Raji (cell line): ENCODE results near the gene ADSS1.

ENCODE experiments used
- POLR2A ChIP-seq: IDR thresholded peaks from 2 replicates; pipeline ENCODE4 v1.6.1; 2011; ENCODE audit warnings: low read depth, low read length, control low read depth; ENCODE audit not compliant: insufficient read depth

ADSS1 gene

DNA sequence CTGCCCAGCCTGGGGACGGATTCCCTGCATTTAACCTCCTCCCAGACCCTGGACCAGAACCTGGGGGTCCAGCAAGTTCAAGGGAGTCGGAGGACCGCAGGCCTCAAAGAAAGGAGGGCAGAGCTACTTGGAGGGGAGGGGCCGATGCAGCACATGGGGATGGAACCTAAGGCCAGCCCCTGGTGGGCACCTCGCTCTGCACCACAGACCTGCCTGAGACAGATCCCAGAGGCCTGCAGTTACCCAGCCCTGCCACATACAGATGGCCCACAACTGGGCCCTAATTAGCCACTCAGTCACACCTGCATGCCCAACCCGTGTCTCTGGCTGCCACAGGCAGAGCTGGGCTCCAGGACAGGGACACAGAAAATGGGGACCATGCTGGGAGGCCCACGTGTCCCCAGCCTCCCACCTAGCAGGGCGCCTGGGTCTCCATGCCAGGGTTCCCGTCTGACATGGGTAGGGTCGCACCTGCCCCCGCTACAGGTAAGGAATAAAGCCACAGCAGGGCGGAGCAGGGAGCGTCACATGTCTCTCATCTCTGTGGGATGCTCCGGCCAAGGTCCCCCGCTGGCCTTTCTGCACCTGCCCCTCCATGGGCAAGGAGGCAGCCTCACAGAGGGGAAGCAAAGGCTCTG is 54.8 kb downstream of the ADSS1 start:
- no peak for TF ChIP-seq POLR2A

DNA sequence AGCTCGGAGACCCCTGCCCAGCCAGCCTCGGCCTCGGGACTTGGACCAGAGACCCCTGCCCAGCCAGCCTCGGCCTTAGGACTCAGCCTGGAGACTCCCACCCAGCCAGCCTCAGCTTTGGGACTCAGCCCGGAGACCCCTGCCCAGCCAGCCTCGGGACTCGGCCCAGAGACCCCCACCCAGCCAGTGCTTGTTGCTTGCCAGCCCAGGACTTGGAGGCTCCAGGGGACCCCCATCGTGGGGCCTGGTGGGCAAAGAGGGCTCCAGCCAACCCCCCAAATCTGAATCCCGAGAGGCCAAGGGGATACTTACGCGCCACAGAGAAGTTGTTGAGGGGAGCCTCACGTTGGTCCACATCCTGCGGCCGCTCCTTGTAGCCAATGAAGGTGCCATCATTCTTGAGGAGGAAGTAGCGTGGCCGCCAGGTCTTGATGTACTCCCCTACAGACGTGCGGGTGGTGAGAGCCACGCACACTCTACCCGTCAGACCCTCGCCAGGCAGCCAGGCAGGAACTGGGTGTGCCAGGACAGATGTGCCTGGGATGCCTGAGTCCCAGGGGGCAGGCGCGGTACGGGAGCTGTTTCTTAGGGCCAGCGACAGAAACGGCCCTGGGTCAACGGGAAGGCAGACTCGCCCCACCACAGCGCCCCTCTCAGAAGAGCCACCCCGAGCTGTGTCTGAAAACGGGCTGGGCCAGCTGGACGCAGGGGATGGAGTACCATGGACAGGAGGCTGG is 55.9 kb downstream of the ADSS1 start:
- no peak for TF ChIP-seq POLR2A

DNA sequence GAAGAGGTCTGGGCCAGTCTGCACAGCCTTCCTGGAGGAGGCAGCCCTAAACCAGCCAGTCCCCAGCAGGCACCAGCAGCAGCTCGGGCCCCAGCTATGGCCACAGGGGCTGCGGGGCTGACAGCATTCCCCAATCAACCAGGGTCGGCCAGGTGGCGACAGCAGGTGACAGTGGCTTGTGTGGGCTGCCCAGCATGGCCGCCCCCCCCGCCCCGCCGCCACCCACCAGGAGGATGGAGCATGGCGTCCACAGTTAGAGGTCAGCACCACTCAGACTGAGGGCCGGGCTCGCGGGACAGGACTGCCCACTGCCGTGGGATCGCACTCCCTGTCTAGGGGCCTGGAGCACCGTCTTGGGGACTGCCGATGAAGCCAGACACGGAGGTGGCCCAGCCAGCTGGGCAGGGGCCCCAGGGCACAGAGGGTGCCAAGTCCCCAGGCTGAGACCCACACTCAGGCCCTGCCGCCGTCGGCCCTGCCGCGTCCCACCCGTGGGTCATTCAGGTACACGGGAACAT is 56.5 kb downstream of the ADSS1 start:
- TF ChIP-seq POLR2A, result no peak

DNA sequence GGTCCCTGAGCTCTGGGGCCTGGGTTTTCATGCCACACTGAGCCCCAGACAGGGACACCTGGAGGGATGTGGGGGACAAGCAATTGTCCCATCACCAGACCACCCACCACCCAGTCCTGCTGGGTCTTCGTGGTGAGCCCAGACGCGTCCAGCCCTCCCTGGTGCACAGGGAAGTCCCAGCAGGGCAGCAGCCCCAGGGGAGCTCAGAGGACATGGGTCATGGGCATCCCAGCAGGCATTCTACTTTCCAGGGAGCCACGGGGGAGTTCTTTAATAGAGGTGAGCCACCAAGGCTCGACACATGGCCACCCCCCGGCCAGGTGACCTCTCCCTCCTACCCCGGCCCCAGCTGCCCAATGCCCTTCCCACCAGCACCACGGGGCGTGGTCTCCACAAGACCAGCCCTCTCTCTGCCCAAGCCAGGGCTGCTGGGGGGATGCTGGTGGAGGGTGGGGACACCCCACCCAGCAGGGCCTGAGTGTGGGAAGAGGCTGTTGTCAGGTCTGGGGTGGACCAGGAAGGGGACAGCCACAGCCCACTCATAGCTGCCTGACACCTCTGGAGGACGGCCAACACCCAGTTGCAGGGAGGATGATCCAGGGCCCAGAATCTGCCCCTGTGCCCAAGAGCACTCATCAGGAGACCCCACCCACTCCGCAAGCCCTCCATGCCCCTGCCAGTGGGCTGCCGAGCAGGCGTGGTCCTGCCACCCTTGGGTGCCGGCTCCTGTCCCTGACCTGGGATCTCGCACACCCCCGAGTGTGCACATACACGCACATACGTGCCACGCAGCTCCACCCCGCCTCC is 57.4 kb downstream of the ADSS1 start:
- no peak for TF ChIP-seq POLR2A

DNA sequence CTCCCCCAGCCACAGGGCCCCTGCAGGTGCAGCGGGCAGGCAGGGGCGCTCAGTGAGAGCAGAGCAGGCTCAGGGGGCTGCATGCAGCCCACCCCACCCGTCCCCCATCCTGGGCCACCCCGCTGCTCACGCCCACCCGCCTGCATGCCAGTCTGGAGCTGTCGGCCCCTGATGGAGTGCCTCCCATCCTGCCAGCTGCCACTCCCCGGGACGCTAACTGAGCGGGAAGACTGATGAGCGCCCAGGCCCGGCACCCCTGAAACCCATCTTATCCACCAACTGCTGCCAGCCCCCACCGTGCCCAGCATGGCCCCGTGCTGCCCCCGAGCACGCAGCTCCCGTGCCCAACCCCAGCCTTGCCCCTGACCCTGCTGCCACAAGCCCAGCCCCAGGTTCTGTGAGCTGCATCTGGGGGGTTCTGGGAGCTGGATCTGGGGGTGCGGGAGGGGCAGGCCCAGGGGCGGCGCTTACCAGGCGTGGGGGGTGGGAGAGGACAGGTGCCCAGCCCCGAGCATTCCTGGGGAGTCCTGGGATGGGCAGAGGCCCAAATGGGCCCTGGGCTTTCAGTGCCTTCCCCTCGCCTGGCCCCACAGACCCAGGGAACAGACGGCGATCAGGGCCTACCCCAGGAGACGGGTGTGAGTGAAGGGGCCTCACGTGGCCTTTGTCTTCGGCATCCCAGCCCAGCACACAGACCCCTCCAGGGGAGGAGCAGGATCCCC is 58.2 kb downstream of the ADSS1 start:
- no peak for TF ChIP-seq POLR2A

DNA sequence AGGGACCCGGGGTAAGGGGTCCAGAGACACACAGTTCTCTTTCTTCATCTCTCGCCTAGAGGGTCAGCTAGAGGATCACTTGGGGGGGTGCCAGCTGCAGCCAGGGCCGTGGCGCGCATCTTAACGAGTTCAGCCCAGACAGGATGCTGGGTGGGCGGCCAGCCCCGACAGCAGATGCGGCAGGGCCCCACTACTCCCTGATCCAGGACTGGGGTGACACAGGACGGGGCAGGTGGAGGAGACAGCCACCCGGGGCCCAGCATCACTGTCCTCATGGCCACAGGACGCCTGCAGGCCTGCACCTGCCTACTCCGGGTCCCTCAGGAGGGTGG is 58.7 kb downstream of the ADSS1 start:
- no peak for TF ChIP-seq POLR2A

DNA sequence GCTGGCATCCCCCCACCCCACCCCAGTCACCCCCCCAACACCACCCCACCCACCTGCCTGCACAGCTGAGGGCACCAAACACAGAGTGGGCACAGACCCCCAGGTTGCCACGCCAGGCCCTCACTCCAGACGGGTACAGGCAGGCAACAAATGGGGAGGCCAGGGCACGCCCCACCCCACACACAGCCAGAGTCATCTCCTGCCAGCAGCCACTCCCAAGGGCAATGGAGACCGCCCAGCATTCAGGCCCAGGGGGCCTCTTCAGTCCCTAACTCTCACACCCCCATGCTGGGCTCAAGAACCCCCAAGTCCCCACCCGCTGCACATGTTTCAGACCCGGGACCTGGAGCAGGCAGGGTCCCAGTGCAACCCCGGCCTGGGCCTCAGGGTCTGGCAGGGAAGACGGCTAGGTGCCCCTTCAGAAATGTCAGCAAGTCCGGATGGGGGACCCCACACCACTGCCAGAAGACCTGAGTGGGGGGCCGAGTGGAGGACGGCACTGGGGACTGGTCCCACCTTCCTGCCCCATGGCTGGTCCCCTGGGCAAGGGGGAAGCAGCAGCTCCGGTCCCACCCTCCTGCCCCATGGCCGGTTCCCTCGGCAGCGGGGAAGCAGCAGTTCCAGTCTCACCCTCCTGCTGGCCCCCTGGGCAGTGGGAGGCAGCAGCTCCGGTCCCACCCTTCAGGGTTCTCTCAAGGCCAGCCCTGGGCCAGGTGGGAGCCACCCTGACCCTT is 59.6 kb downstream of the ADSS1 start:
- TF ChIP-seq POLR2A, result no peak

DNA sequence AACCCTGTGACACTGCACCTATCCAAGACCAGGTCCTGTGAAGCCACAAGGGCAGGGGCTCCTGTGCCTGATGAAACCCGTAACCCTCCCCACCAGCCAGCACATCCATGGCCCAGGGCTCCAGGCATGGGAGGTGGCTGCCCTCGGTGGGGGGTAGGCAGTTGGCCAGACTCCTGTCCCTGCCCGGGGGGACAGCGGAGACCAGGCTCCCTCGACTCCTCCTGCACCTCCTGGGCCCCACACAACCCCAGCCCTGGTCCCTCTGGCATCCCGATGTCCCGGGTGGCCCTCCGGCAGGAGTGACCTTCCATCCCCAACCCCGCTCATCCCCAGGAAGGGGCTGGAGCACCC is 60.2 kb downstream of the ADSS1 start:
- TF ChIP-seq POLR2A, result no peak

DNA sequence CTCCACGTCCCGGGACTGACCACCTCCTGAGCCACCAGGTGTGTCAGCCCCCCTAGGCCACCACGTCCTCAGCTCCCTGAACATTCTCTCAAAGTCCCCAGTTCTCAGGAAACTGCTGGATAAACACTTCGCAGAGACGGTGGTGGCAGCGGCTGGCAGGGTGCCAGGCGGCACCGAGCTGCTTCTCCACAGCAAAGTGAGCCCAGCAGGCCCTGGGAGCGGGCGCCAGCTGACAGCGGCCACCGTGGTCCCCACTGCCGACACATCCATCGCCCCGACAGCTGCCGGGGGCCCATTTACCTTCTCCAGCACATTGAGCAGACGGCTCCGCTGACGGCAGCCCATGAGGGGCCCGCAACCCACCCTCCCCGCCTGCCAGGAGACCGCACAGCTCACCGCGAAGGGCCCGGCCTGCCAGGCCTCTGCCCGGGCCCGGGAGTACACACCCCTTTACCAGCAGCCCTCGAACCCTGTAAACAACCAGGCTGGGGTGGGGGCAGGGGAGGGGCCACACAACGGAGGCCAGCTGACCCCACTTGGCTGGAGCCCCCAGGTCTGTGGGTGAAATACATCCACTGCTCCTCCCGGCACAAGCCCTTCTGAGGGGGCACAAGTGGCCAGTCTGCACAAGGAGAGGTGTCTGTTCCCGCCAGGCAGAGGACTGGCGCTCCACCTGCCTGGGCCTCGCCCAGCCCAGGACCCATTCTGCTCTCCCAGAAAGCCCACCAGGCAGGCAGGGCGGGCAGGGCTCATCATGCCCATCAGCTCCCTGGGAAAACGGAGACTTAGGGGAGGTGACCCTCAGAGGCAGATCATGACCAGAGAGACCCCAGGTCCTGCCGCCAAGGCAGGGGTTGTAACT is 61.0 kb downstream of the ADSS1 start:
- TF ChIP-seq POLR2A, result no peak

DNA sequence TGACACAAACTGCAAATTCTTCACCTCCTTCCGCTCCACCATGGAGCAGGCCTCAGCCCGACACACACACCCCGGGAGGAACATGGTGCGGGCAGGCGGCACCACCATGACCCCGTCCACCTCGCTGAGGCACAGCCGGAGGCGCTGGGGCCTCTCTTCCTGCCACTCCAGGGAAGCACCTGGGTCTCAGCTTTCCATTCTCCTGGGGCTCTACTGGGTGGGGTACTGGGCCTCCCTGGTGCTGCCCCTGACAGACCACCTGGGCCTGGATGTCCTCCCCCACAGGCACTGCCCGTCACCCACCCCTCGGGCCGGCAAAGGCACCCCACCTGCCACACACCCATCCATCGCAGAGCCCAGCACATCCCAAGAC is 61.7 kb downstream of the ADSS1 start:
- TF ChIP-seq POLR2A, result no peak

DNA sequence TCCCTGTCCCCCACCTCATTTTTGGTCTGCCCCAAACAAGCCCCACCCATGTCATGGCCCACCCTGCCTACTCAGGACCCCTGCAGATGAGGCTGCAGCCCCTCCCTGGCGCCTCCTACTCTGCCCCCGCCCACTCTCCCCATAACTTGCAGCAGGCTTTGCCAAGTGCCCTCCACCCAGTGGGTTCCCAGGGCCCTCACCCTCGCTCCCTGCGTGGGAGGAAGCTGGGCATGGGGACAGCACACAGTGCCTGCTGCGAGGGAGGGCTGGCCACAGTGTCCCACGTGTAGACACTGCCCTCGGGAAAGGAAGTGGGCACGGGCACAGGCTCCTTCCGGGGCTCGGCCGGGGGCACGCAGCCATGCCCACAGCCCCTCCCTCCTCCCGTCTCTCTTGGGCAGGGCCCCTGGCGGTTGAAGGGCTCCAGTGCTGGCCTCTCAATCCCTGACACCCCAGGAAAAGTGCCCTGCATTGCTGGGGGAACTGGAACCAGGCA is 62.1 kb downstream of the ADSS1 start:
- no peak for TF ChIP-seq POLR2A

DNA sequence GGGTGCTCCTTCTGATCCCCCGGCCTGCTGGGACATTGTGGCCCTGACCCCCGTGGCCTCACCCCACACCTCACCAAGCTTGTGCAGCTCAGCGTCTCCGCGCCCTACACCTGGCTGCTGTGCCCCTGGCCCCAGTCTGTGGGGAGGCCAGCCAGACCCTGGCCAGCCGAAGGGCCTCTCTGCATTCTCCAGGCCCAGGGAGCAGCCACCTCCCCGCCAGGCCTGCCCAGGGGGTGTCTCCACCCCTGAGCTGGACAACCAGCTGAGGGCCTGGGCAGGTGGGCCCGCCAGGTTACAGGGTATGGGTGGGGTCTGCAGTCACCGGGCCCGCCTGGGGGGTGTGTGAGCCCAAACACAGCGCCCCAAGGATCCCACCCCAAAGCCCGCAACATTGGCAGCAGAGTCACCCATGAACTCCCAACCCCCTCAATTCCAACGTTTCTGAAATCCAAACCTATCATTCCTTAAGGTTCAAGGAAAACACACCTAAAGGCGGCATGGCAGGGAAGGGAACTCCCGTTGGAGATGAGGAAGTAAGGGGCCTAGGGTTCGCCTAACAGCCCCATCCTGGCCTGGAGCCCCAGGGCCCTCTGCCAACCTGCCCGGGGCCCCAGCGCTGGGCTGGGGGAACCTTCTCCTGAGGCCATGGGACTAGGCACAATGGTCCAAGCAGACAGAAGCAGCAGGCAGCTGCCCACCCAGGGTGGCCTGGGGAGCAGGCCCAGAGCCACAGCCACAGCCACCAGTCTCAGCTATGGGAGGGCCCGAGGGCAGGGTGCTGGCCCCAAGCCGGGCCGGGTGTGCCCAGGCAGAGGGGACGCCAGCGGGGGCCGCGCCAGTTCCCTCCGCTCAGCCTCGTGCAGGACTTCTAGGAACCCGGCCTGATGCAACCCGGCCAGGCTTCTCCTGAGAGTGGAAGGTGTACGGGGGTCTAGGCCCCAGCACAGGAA is 63.0 kb downstream of the ADSS1 start:
- TF ChIP-seq POLR2A, result no peak

DNA sequence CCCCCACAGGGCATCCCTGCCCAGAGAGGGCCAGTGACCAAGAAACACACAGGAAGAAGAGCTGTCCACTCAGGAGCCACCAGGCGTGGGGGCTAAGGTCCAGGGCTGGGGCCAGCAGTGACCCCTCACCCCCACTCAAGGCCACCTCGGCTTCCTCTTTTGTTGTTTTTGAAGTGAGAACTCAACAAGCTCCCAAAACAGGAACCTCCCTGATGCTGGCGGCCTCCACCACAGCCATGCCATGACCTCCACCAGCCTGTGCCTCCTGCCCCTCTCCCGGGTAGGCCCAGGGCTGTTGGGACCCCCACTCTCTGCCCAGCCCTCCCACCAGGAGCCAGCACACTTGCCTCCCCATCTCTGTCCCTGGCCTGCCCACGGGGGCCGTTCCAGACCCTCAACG is 63.7 kb downstream of the ADSS1 start:
- no peak for TF ChIP-seq POLR2A
